Endodermal cell (in vitro differentiated cells): ENCODE results near the gene MEGF8. TPM values are rescaled to one million over a fixed set of nuclear protein-coding genes. Genes with fewer than 3 reads are reported as not detected.
A peak's percentile ranks its signal among the peaks of the same experiment; 100 is the strongest.

Source experiments
- DNase-seq: peaks from one replicate; pipeline ENCODE4 v3.0.0-alpha.2; 2017
- H3K27ac ChIP-seq: 2 replicates; pipeline ENCODE4 v1.5.1; 2013; ENCODE audit warnings: mild to moderate bottlenecking, low read depth, low read length, moderate library complexity
- H3K27me3 ChIP-seq: 2 replicates; pipeline ENCODE4 v1.6.1; 2013; ENCODE audit warnings: mild to moderate bottlenecking, low read length, moderate library complexity; ENCODE audit not compliant: insufficient read depth, control insufficient read depth, poor library complexity, severe bottlenecking
- H3K36me3 ChIP-seq: 2 replicates; pipeline ENCODE4 v1.7.0; 2013; ENCODE audit warnings: mild to moderate bottlenecking, low read length, moderate library complexity; ENCODE audit not compliant: control insufficient read depth, insufficient read depth
- H3K4me1 ChIP-seq: one replicate; pipeline ENCODE4 v1.7.0; 2013; ENCODE audit warnings: low read length; ENCODE audit not compliant: control insufficient read depth, insufficient read depth
- H3K4me3 ChIP-seq: 2 replicates; pipeline ENCODE4 v1.5.1; 2013; ENCODE audit warnings: mild to moderate bottlenecking, low read length, moderate library complexity
- H3K9ac ChIP-seq: 2 replicates; pipeline ENCODE4 v1.6.1; 2013; ENCODE audit warnings: mild to moderate bottlenecking, low read length, moderate library complexity; ENCODE audit not compliant: poor library complexity, severe bottlenecking; ENCODE audit errors: extremely low read depth
- H3K9me3 ChIP-seq: 2 replicates; pipeline ENCODE4 v1.6.1; 2013; ENCODE audit warnings: mild to moderate bottlenecking, low read length, moderate library complexity; ENCODE audit not compliant: control insufficient read depth
- H3K27ac Mint-ChIP-seq: 2 replicates; pipeline ENCODE4 v1.8.0; 2020; ENCODE audit warnings: mixed read lengths
- H3K27me3 Mint-ChIP-seq: 2 replicates; pipeline ENCODE4 v1.8.0; 2021; ENCODE audit warnings: mild to moderate bottlenecking, mixed read lengths; ENCODE audit not compliant: insufficient read depth
- H3K36me3 Mint-ChIP-seq: 2 replicates; pipeline ENCODE4 v1.8.0; 2020; ENCODE audit warnings: low read depth, mixed read lengths
- H3K4me1 Mint-ChIP-seq: 2 replicates; pipeline ENCODE4 v1.8.0; 2020; ENCODE audit warnings: mixed read lengths
- H3K4me3 Mint-ChIP-seq: 2 replicates; pipeline ENCODE4 v1.8.0; 2020; ENCODE audit warnings: mild to moderate bottlenecking, moderate library complexity, mixed read lengths
- H3K9me3 Mint-ChIP-seq: 2 replicates; pipeline ENCODE4 v1.8.0; 2020; ENCODE audit warnings: mild to moderate bottlenecking, mixed read lengths
- CTCF ChIP-seq: fragments of 200-600 bp; sonication (generic); conservative IDR thresholded peaks from 2 replicates; pipeline ENCODE4 v1.5.0; 2021; ENCODE audit warnings: antibody characterized with exemption, mild to moderate bottlenecking
- WGBS, 2 experiments: methylation state at CpG; one replicate each; pipeline versions ENCODE4 v1.1.5 to v1.1.7; 2013; ENCODE audit warnings: missing lambda C conversion rate in 2 of 2, mixed read lengths in 1 of 2; ENCODE audit not compliant: insufficient coverage in 1 of 2, insufficient read length in 1 of 2; 5-methylcytosine and 5-hydroxymethylcytosine counted together
- total RNA-seq, 2 donors: library from RNA; stranded (reverse); fragmentation: NEBNext Ultra II Directional in 1 of 2; extraction: Animal tissue kit (Norgen Biotek cat#: 25700) in 1 of 2; gene quantifications; 2 replicates in 1 of 2; 3 replicates in 1 of 2; pipeline ENCODE4 v1.2.1, GENCODE V29; 2021

The MEGF8 gene
- total RNA-seq, 2 donors from 2014 or later = 48.0 to 51.4 TPM

- peak overlapping the region; percentile 90 for H3K4me3 ChIP-seq
- peaks cover 2% of the 10 kb centered on the region for H3K36me3 ChIP-seq
- 0 to 2% methylated on average over 49 to 88 of the region's 89 CpGs for WGBS, 2 experiments
- Mint-ChIP-seq H3K4me3 (no peak overlapping the region), H3K4me1 (peaks cover 30% of the 10 kb centered on the region), H3K27me3 (no peaks in the 10 kb centered on the region), H3K27ac (peak overlapping the region; percentile 81), H3K9me3 (no peaks in the 10 kb centered on the region), H3K36me3 (peaks cover 3% of the 10 kb centered on the region)
- peaks cover 15% of the 10 kb centered on the region for H3K4me1 ChIP-seq
- peak; percentile 93 for DNase-seq
- H3K9me3 ChIP-seq = no peaks in the 10 kb centered on the region
- peak overlapping the region; percentile 82 for H3K27ac ChIP-seq
- peak overlapping the region; percentile 44 for H3K9ac ChIP-seq
- H3K27me3 ChIP-seq = no peaks in the 10 kb centered on the region
- peak; percentile 98 for TF ChIP-seq CTCF
Observed at GRCh38 chr19:42279902-42280814, 45.3 kb upstream of the MEGF8 start.

GRCh38 chr19:42280815-42281145 lies 44.7 kb upstream of the MEGF8 start:
- Histone ChIP-seq H3K4me3 (peak overlapping the region; percentile 90), H3K4me1 (peaks cover 15% of the 10 kb centered on the region), H3K9me3 (no peaks in the 10 kb centered on the region), H3K36me3 (no peaks in the 10 kb centered on the region), H3K27ac (peak overlapping the region; percentile 82), H3K9ac (no peak overlapping the region), H3K27me3 (no peaks in the 10 kb centered on the region)
- Mint-ChIP-seq H3K27ac (no peak overlapping the region), H3K36me3 (peaks cover 2% of the 10 kb centered on the region), H3K4me3 (no peak overlapping the region), H3K9me3 (no peaks in the 10 kb centered on the region), H3K27me3 (no peaks in the 10 kb centered on the region), H3K4me1 (peaks cover 33% of the 10 kb centered on the region)
- DNase-seq = no peak
- WGBS, 2 experiments = 5% methylated on average over 20 of the region's 20 CpGs; no CpG with 5 or more reads in 1 of the 2 experiments
- TF ChIP-seq CTCF = no peak

- DNase-seq = peak; percentile 82
- no peak overlapping the region for H3K9ac ChIP-seq
- no peaks in the 10 kb centered on the region for H3K27me3 Mint-ChIP-seq
- peaks cover 4% of the 10 kb centered on the region for H3K36me3 Mint-ChIP-seq
- H3K4me3 ChIP-seq = peak overlapping the region; percentile 67
- H3K4me1 Mint-ChIP-seq = peaks cover 38% of the 10 kb centered on the region
- H3K27ac Mint-ChIP-seq = peak overlapping the region; percentile 64
- H3K4me3 Mint-ChIP-seq = no peak overlapping the region
- H3K36me3 ChIP-seq = no peaks in the 10 kb centered on the region
- H3K9me3 Mint-ChIP-seq = no peaks in the 10 kb centered on the region
- 12 to 21% methylated on average over 12 to 25 of the region's 25 CpGs for WGBS, 2 experiments
- peaks cover 15% of the 10 kb centered on the region for H3K4me1 ChIP-seq
- no peak for TF ChIP-seq CTCF
- H3K9me3 ChIP-seq = no peaks in the 10 kb centered on the region
- no peaks in the 10 kb centered on the region for H3K27me3 ChIP-seq
- peak overlapping the region; percentile 77 for H3K27ac ChIP-seq
Observed at GRCh38 chr19:42281146-42281826, 44.1 kb upstream of the MEGF8 start.
